Immature natural killer cell (primary cell): ENCODE data around the gene LPCAT1. TPM values are rescaled to one million over a fixed set of nuclear protein-coding genes. Genes with fewer than 3 reads are reported as not detected.
"Not testable (repeated sequence)": the region's sequence is repeated elsewhere in the genome, so short reads cannot be mapped to it uniquely, and the experiment has no call there.

Source experiments
- DNase-seq, 3 donors: peaks; one replicate each; pipeline ENCODE4 v3.0.0; 2022; ENCODE audit warnings: mixed read lengths in 1 of 3
- H3K27ac Mint-ChIP-seq, 6 donors: one replicate each; pipeline ENCODE4 v1.8.0; 2020; ENCODE audit warnings: mixed read lengths in 6 of 6, mild to moderate bottlenecking in 5 of 6, inconsistent platforms in 4 of 6, moderate library complexity in 3 of 6
- H3K27me3 Mint-ChIP-seq, 3 donors: one replicate each; pipeline ENCODE4 v1.8.0; 2020 to 2021; ENCODE audit warnings: low read depth in 3 of 3, mild to moderate bottlenecking in 3 of 3, mixed read lengths in 3 of 3, moderate library complexity in 3 of 3, inconsistent platforms in 1 of 3
- H3K36me3 Mint-ChIP-seq, 3 donors: one replicate each; pipeline ENCODE4 v1.8.0; 2020; ENCODE audit warnings: mixed read lengths in 3 of 3, inconsistent platforms in 2 of 3, mild to moderate bottlenecking in 2 of 3
- H3K4me1 Mint-ChIP-seq, 2 donors: one replicate each; pipeline ENCODE4 v1.8.0; 2020; ENCODE audit warnings: inconsistent platforms in 2 of 2, mild to moderate bottlenecking in 2 of 2, mixed read lengths in 2 of 2, moderate library complexity in 1 of 2
- H3K4me3 Mint-ChIP-seq, 5 donors: one replicate each; pipeline ENCODE4 v1.8.0; 2020; ENCODE audit warnings: mild to moderate bottlenecking in 5 of 5, mixed read lengths in 5 of 5, inconsistent platforms in 3 of 5, moderate library complexity in 3 of 5
- H3K9me3 Mint-ChIP-seq, 6 donors: one replicate each; pipeline ENCODE4 v1.8.0; 2020; ENCODE audit warnings: mild to moderate bottlenecking in 6 of 6, mixed read lengths in 6 of 6, inconsistent platforms in 4 of 6, moderate library complexity in 3 of 6
- polyA plus RNA-seq, 3 donors: library from polyadenylated mRNA; unstranded; fragments of 300-500 nt; fragmentation: Illumina TruSeq; gene quantifications; one replicate each; pipeline ENCODE4 v1.2.3, GENCODE V29; 2021

LPCAT1 gene
- polyA plus RNA-seq, 3 donors from 2014 or later: 107 to 255 (median 144) TPM

DNA sequence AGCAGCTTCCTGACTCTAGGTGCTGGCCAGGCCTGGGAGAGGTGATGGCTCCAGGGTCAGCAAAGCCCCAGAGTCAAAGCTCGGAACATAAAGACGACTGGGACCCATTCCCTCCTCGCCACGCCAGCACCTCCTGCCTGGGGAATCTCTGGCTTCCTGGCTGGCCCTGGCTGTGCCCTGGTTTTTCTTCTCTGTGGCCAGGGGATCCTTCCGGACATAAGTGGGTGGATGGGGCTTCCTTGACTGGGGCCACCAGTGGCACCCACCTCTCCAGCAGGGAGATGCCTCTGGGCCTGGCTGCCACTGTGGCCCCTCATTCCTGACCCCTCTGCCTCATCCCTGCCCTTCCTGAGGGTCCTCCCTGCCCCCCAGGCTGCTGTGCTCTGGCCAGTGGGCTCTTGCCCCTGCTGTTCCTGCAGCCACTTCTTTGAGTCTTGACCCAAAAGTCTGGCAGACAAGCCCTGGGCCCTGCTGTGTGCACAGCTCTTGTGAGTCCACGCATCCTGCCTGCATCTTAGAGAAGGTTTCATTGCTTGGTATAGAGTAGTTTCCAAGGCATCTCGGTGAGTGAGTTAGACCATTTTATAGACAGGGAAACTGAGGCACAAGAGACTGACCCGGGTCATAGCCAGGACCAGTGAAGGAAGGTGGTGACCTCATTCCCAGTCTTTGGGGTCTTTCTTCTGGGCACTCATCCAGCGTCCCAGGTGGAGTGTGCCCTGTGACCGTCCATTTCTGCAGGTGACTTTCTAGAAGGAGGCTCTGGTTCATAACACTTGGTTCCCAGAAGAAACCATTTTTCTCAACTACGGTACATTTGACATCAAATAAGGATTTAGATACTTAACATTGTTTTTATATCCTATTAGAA, 17.3 kb upstream of the LPCAT1 start:
- DNase-seq: no peak
- Mint-ChIP-seq H3K4me1 (peaks cover 26 to 34% of the 10 kb centered on the region in 2 donors), H3K27me3 (peaks cover 4 to 13% (median 13%) of the 10 kb centered on the region in 3 donors), H3K27ac (peak overlapping the region in 1 of 6 donors; percentile 65), H3K36me3 (no peaks in the 10 kb centered on the region), H3K9me3 (no peaks in the 10 kb centered on the region), H3K4me3 (no peak overlapping the region)

DNA sequence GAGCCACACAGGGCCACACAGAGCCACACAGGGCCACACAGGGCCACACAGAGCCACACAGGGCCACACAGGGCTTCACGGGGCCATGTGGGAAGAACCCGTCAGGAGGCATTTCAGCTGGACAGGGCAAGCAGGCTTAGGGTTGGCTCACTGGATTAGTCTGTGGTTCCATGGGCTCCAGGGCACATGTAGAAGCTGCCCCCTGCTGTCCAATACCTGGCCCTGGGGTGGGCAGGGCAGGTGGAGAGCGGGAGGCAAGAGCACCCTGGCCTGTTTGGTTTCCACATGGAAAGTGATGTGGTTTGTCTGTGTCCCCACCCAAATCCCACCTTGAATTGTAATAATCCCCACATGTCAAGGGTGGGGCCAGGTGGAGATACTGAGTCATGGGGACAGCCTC, 16.4 kb upstream of the LPCAT1 start:
- DNase-seq: peak; percentile 53 to 63 (median 58)
- Mint-ChIP-seq H3K4me3 (no peak overlapping the region), H3K4me1 (peaks cover 35 to 38% of the 10 kb centered on the region in 2 donors), H3K36me3 (no peaks in the 10 kb centered on the region), H3K27me3 (peaks cover 6 to 17% (median 13%) of the 10 kb centered on the region in 3 donors), H3K27ac (peak overlapping the region in 5 of 6 donors; percentile 10 to 84 (median 63)), H3K9me3 (no peaks in the 10 kb centered on the region)

DNA sequence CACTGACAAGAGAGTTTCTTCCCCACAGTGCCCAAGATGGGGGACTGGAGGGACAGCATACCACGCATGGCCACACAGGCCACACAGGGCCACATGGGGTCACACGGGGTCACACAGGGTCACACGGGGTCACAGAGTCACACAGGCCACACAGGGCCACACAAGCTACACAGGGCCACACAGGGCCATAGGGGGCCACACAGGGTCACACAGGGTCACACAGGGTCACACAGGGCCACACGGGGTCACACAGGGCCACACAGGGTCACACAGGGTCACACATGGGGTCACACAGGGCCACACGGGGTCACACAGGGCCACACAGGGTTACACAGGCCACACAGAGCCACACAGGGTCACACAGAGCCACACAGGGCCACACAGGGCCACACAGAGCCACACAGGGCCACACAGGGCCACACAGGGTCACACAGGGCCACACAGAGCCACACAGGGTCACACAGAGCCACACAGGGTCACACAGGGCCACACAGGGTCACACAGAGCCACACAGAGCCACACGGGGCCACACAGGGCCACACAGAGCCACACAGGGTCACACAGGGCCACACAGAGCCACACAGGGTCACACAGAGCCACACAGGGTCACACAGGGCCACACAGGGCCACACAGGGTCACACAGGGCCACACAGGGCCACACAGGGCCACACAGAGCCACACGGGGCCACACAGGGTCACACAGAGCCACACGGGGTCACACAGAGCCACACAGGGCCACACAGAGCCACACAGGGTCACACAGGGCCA, 15.8 kb upstream of the LPCAT1 start:
- not testable (repeated sequence) for H3K4me3 Mint-ChIP-seq
- peaks cover 6 to 14% (median 13%) of the 10 kb centered on the region in 3 donors for H3K27me3 Mint-ChIP-seq

DNA sequence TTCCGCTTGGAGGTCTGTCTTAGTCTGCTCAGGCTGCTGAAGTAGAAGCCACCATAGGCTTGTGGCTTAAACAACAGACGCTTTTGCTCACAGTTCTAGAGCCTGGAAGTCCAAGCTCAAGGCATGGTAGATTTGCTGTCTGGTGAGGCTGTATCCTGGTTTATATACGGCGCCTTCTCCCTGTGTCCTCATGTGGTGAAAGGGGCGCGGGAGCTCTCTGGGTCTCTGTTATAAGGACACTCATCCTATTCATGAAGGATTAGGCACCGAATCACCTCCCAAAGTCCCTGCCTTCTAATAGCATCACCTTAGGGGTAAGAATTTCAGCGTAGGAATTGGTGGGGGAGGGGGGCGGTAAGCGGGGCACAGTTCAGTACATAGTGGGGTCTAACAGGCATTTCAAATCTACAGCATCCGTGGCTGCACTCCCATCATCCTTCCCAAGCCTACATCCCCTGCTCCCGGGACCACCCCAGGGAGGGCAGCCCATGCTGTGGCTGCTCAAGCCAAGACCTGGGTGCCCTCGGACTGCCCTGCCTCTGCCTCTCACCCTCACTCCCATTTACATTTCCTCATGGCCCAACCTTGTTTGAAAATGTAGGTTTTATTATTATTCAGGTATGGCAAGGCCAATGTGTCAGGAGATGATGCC, 15.1 kb upstream of the LPCAT1 start:
- Mint-ChIP-seq H3K4me3 (peak overlapping the region; percentile 18 to 56 (median 44)), H3K36me3 (no peaks in the 10 kb centered on the region), H3K27ac (peak overlapping the region; percentile 54 to 95 (median 81)), H3K27me3 (peaks cover 6 to 14% (median 13%) of the 10 kb centered on the region in 3 donors), H3K4me1 (peaks cover 36 to 39% of the 10 kb centered on the region in 2 donors), H3K9me3 (no peaks in the 10 kb centered on the region)
- DNase-seq: no peak

More for the DNA sequence above, 15.8 kb upstream of the LPCAT1 start:
- not testable (repeated sequence) for DNase-seq, H3K36me3 Mint-ChIP-seq, H3K9me3 Mint-ChIP-seq
- Mint-ChIP-seq H3K27ac (peak overlapping the region in 5 of 6 donors; percentile 54 to 84 (median 67)), H3K4me1 (peaks cover 36 to 39% of the 10 kb centered on the region in 2 donors)

DNA sequence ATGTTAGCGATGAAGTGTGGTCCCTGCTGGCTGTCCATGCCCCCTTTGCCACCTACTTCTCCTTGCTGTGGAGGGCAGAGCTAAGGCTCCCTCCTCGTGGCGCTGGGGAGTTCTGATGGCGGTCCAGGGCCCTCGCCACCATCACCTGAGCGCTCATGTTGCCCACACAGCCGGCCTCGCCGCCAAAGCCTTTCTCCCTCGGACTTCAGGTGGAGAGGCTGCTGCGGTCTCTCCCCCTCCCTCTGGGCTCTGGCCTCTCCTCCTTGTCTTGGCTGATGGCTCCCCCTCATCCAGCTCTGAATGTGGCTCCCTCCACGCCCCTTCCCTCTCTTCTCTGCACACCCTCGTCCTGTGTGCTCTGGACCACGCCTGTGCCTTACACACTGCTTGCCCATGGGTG, 14.5 kb upstream of the LPCAT1 start:
- no peak for DNase-seq
- peak overlapping the region; percentile 18 to 56 (median 44) for H3K4me3 Mint-ChIP-seq
- no peaks in the 10 kb centered on the region for H3K9me3 Mint-ChIP-seq
- peaks cover 6 to 14% (median 13%) of the 10 kb centered on the region in 3 donors for H3K27me3 Mint-ChIP-seq
- peaks cover 36 to 39% of the 10 kb centered on the region in 2 donors for H3K4me1 Mint-ChIP-seq
- peak overlapping the region; percentile 54 to 95 (median 81) for H3K27ac Mint-ChIP-seq
- H3K36me3 Mint-ChIP-seq: no peaks in the 10 kb centered on the region

DNA sequence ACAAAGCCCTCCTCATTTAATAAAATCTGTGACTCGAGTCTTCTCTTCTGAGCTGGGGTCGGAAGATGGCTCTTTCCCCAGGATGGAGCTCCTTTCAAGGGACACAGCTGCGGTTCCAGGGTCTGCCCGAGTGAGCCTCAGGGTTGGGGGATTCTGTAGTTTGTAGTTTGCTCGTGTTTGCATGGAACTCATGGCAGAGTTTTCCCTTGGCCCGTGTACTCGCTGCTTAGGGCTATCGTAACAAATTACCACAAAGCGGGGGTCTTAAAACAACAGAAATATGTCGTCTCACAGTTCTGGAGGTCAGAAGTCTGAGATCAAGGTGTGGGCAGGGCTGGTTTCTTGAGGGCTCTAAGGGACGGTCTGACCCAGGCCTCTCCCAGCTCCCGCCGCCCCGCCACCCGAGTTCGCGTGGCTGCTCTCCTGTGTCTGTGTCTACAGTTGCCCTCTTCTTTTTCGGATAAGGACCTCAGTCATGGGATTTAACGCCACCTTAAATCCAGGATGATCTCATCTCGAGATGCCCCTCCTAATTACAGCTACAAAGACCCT, 13.9 kb upstream of the LPCAT1 start:
- no peaks in the 10 kb centered on the region for H3K36me3 Mint-ChIP-seq
- peaks cover 6 to 14% (median 13%) of the 10 kb centered on the region in 3 donors for H3K27me3 Mint-ChIP-seq
- no peaks in the 10 kb centered on the region for H3K9me3 Mint-ChIP-seq
- H3K4me1 Mint-ChIP-seq: peaks cover 36 to 39% of the 10 kb centered on the region in 2 donors
- peak overlapping the region; percentile 95 to 99 (median 96) for H3K27ac Mint-ChIP-seq
- DNase-seq: no peak
- peak overlapping the region; percentile 74 to 89 (median 81) for H3K4me3 Mint-ChIP-seq

DNA sequence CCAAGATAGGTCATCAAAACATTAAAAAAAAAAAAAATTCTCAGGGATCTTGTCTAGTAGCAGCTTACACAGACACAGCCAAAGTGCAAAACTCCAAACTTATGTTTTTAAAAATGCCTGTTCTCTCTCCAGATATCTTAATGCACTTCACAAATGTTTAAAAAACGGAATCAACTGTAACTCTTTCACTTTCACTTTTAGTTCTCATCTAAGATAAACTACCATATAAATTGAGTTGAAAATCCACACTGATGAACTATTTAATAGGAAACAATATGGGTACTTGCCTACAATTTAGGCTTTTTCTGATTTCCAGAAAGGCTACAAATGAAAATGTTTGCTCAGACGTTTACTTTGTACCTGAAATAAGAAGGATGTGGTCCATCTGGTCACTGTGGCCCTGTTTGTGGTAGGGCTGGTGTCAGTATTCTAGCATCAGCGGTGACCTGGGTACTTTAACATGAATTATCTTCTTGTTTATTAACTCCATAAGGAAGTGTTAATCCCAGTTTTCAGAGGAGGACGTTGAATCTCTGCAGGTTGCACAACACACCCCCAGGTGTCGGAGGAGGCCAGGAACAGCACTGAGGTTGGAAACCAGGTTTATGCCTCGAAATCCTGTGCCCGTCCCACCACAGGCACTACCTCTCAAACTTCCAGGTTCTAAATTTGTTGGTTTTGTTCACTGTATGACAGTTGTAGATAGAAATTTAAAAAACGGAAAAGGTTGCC, 13.3 kb upstream of the LPCAT1 start:
- H3K4me3 Mint-ChIP-seq: peak overlapping the region; percentile 74 to 89 (median 81)
- peak overlapping the region; percentile 95 to 99 (median 96) for H3K27ac Mint-ChIP-seq
- H3K4me1 Mint-ChIP-seq: peaks cover 36 to 39% of the 10 kb centered on the region in 2 donors
- H3K27me3 Mint-ChIP-seq: peaks cover 6 to 14% (median 13%) of the 10 kb centered on the region in 3 donors
- peak; percentile 51 to 63 (median 51) for DNase-seq
- H3K36me3 Mint-ChIP-seq: no peaks in the 10 kb centered on the region
- no peaks in the 10 kb centered on the region for H3K9me3 Mint-ChIP-seq

DNA sequence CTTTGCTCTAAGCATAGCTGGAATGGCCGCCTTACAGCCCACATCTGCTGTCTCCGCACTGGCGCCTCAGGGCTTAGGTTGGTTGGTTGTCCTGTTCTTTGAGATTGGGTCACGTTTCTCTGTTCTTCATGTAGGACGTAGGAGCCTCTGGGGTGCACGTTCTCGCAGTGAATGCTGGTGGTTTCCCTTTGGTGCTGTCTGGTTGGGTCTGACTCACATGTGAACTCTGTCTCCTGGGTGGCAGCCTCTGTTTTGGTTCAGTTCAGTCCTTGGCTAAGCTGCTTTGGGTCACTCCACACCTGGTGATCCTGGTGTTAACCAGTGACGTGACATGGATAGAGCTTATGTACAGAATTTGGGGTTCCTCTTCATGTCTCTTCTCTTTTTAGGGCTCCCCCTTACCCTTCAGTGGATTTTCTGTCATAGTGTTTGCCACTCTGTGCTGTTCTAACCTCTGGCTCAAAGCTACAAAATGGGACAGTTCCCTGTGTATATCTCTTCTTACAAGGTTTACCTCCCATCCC, 12.6 kb upstream of the LPCAT1 start:
- peaks cover 6 to 14% (median 13%) of the 10 kb centered on the region in 3 donors for H3K27me3 Mint-ChIP-seq
- H3K4me3 Mint-ChIP-seq: peak overlapping the region; percentile 74 to 89 (median 81)
- H3K27ac Mint-ChIP-seq: peak overlapping the region; percentile 95 to 99 (median 96)
- H3K36me3 Mint-ChIP-seq: no peaks in the 10 kb centered on the region
- H3K4me1 Mint-ChIP-seq: peaks cover 36 to 39% of the 10 kb centered on the region in 2 donors
- H3K9me3 Mint-ChIP-seq: no peaks in the 10 kb centered on the region
- peak; percentile 81 to 84 (median 82) for DNase-seq

DNA sequence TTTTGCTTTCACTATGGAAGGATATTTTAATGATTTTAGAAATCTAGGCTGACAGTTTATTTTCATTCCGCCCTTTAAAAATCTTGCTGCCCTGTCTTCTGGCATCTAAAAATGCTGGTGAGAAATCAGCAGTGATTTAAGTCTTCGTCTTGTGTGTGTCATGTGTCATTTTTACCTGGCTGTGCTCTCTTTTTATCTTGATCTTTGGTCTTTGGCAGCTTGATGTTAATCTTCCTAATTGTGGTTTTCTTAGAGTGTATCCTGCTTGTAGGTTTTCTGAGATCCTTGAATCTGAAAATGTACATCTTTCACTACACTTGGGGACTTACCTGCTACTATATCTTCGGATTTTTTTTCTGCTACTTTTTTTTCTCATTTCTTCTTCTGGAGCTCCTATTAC, 11.9 kb upstream of the LPCAT1 start:
- Mint-ChIP-seq H3K4me1 (peaks cover 36 to 39% of the 10 kb centered on the region in 2 donors), H3K27ac (peak overlapping the region; percentile 95 to 99 (median 96)), H3K9me3 (no peaks in the 10 kb centered on the region), H3K36me3 (no peaks in the 10 kb centered on the region), H3K27me3 (peaks cover 6 to 14% (median 13%) of the 10 kb centered on the region in 3 donors), H3K4me3 (peak overlapping the region; percentile 74 to 89 (median 81))
- DNase-seq: no peak

DNA sequence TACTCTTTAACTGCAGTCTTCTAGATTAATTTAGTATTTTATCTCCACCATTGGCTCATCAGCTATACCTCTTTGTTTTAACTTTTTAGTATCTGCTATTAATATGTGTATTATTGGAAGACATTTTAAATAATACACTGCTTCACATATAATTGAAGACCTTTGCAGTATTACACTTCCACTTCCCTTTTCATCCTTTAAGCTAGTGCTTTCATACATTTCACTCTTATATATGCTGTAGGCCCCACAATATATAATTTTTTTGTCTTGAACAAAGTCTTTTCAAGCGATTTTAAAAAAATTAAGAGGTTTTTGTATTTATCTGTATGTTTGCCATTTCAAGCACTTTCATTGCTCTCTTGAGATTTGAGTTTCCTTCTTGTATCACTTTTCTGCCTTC, 8.6 kb upstream of the LPCAT1 start:
- no peak overlapping the region for H3K4me3 Mint-ChIP-seq
- H3K9me3 Mint-ChIP-seq: no peaks in the 10 kb centered on the region
- H3K27me3 Mint-ChIP-seq: peaks cover 6 to 13% (median 12%) of the 10 kb centered on the region in 3 donors
- DNase-seq: no peak
- peaks cover 22 to 28% of the 10 kb centered on the region in 2 donors for H3K4me1 Mint-ChIP-seq
- H3K36me3 Mint-ChIP-seq: no peaks in the 10 kb centered on the region
- H3K27ac Mint-ChIP-seq: peak overlapping the region in 1 of 6 donors; percentile 6

DNA sequence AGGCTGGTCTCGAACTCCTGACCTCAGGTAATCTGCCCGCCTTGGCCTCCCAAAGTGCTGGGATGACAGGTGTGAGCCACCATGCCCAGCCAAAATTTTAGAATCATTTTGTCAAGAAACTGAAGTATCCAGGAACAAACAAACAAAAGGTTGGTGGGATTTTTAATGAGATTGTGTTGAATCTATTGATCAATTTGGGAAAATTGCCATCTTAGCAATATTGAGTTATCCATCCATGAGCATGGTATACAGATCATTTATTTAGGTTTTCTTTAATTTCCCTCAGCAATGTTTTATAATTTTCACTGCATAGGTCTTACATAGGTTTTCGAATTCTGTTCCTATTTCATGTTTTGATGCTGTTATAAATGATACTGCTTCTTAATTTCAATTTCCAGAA, 5.7 kb upstream of the LPCAT1 start:
- H3K4me3 Mint-ChIP-seq: no peak overlapping the region

DNA sequence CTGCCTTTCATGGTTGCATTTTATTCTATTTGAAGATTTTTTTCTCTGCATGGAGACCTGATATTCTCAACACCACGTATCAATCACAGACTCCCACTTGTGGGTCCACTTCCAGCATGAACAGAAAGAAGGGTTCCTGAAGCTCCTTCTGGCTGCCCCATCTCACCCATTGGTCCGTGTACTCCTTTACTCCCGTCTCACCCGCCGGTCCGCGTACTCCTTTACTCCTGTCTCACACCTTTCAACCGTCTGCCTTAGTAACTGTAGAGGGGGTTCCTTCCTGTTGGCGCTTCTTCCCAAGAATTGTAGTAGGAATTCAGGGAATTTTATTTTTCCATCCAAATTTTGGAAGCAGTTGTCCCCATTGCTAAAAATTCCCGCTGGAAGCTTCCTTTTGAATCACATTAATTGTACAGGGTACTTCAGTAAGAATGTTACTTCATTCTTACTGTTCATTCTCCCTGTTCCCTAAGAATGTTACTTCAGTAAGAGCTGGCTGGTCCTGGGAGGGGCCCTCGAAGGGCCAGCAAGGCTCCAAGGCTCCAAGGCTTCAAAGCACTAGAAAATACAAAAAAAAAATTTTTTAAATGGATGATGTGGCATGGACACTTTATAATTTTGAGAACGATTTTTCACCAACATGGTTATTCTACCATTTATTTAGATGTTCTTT, 3.9 kb upstream of the LPCAT1 start:
- peaks cover 0 to 1% (median 1%) of the 10 kb centered on the region in 3 donors for H3K36me3 Mint-ChIP-seq
- H3K27ac Mint-ChIP-seq: peak overlapping the region in 1 of 6 donors; percentile 51
- H3K9me3 Mint-ChIP-seq: no peaks in the 10 kb centered on the region
- peaks cover 3 to 12% of the 10 kb centered on the region in 2 donors for H3K4me1 Mint-ChIP-seq
- peaks cover 2 to 3% (median 3%) of the 10 kb centered on the region in 3 donors for H3K27me3 Mint-ChIP-seq
- no peak overlapping the region for H3K4me3 Mint-ChIP-seq
- DNase-seq: no peak

More for the DNA sequence above, 5.7 kb upstream of the LPCAT1 start:
- Mint-ChIP-seq H3K36me3 (no peaks in the 10 kb centered on the region), H3K4me1 (peaks cover 1 to 10% of the 10 kb centered on the region in 2 donors), H3K27me3 (peaks cover 0 to 1% (median 0%) of the 10 kb centered on the region in 3 donors), H3K27ac (no peak overlapping the region), H3K9me3 (no peaks in the 10 kb centered on the region)
- no peak for DNase-seq
